22Rv1 (cell line): ENCODE data around the gene MAPT.

Experiments
- CTCF ChIP-seq: fragments of 450-650 bp; IDR thresholded peaks from 2 replicates; pipeline ENCODE4 v1.5.1; 2017; ENCODE audit warnings: mild to moderate bottlenecking
- ZFX ChIP-seq: fragments of 450-650 bp; IDR thresholded peaks from 2 replicates; pipeline ENCODE4 v1.6.1; 2017; ENCODE audit warnings: antibody characterized with exemption, borderline replicate concordance

GRCh38 chr17:45905814-45906213, 11.5 kb downstream of the MAPT start:
- TF ChIP-seq CTCF (no peak), ZFX (no peak)
